SK-N-SH (cell line): ENCODE measurements around the gene NDN. TPM values are rescaled to one million over a fixed set of nuclear protein-coding genes. Genes with fewer than 3 reads are reported as not detected.

ENCODE experiments used
- CTCF ChIA-PET: fragments of 300-600, 350-600 bp; formaldehyde crosslinking; extraction: SDS; loops from one replicate; lab custom pipeline; 2021; lab: Yijun Ruan, JAX
- POLR2A ChIA-PET: fragments of 350-600 bp; sonication (Branson Sonifier 250); formaldehyde crosslinking; extraction: SDS; loops from one replicate; lab custom pipeline; 2020; ENCODE audit warnings: antibody characterized with exemption, inconsistent platforms; lab: Yijun Ruan, JAX
- DNase-seq: peaks from one replicate; pipeline ENCODE4 v3.0.0; 2012
- H2AFZ ChIP-seq: fragments of 200-600 bp; sonication (generic); 2 replicates; pipeline ENCODE4 v1.8.1; 2016; ENCODE audit warnings: antibody characterized with exemption, mild to moderate bottlenecking, low read depth
- H3F3A ChIP-seq: fragments of 200-600 bp; sonication (generic); replicated peaks from 2 replicates; pipeline ENCODE3; 2016; ENCODE audit warnings: antibody characterized with exemption, mild to moderate bottlenecking; ENCODE audit not compliant: insufficient read depth
- H3K27ac ChIP-seq, 2 experiments: fragments of 200-500 bp in 1 of 2; fragments of 200-600 bp in 1 of 2; sonication (Bioruptor generic) in 1 of 2; sonication (generic), shearing (Covaris generic) in 1 of 2; 2 replicates each; pipeline versions ENCODE4 v1.5.1 to v1.6.1; 2014 to 2016; ENCODE audit warnings: low read depth in 2 of 2, inconsistent platforms in 1 of 2, low read length in 1 of 2, mild to moderate bottlenecking in 1 of 2, mixed read lengths in 1 of 2
- H3K27me3 ChIP-seq: fragments of 200-600 bp; sonication (generic), shearing (Covaris generic); 2 replicates; pipeline ENCODE4 v1.6.1; 2016; ENCODE audit warnings: mixed run types; ENCODE audit not compliant: insufficient read depth
- H3K36me3 ChIP-seq, 2 experiments: fragments of 200-500 bp in 1 of 2; fragments of 200-600 bp in 1 of 2; sonication (Bioruptor generic) in 1 of 2; sonication (generic) in 1 of 2; replicated peaks in 1 of 2; 2 replicates each; pipeline versions ENCODE3 to v1.5.1; 2014 to 2016; ENCODE audit warnings: low read length in 1 of 2, mild to moderate bottlenecking in 1 of 2; ENCODE audit not compliant: insufficient read depth in 2 of 2, control insufficient read depth in 1 of 2
- H3K4me1 ChIP-seq, 2 experiments: fragments of 200-500 bp in 1 of 2; fragments of 200-600 bp in 1 of 2; sonication (Bioruptor generic) in 1 of 2; sonication (generic), shearing (Covaris generic) in 1 of 2; 2 replicates each; pipeline versions ENCODE4 v1.5.1 to v1.6.1; 2014 to 2016; ENCODE audit warnings: low read depth in 1 of 2, low read length in 1 of 2, mixed run types in 1 of 2; ENCODE audit not compliant: insufficient read depth in 2 of 2, control insufficient read depth in 1 of 2
- H3K4me2 ChIP-seq: fragments of 200-600 bp; sonication (generic), shearing (Covaris generic); 2 replicates; pipeline ENCODE4 v1.6.1; 2017; ENCODE audit warnings: mixed run types
- H3K4me3 ChIP-seq, 2 experiments: fragments of 200-500 bp in 1 of 2; fragments of 200-600 bp in 1 of 2; sonication (Bioruptor generic) in 1 of 2; sonication (generic), shearing (Covaris generic) in 1 of 2; 2 replicates each; pipeline versions ENCODE4 v1.5.1 to v1.8.1; 2014 to 2016; ENCODE audit warnings: low read depth in 2 of 2, inconsistent platforms in 1 of 2, low read length in 1 of 2, mild to moderate bottlenecking in 1 of 2, mixed read lengths in 1 of 2, moderate library complexity in 1 of 2
- H3K79me2 ChIP-seq: fragments of 200-600 bp; sonication (generic); 2 replicates; pipeline ENCODE4 v1.8.1; 2017; ENCODE audit warnings: mild to moderate bottlenecking; ENCODE audit not compliant: insufficient read depth
- H3K9ac ChIP-seq: fragments of 200-600 bp; sonication (generic); 2 replicates; pipeline ENCODE4 v1.6.1; 2017; ENCODE audit warnings: mixed run types
- H3K9me2 ChIP-seq: fragments of 200-600 bp; sonication (generic); 2 replicates; pipeline ENCODE4 v1.6.1; 2017; ENCODE audit warnings: mixed run types
- H3K9me3 ChIP-seq: fragments of 200-600 bp; sonication (generic); 2 replicates; pipeline ENCODE4 v1.6.1; 2017; ENCODE audit warnings: mixed run types, mild to moderate bottlenecking, moderate library complexity
- H4K20me1 ChIP-seq: fragments of 200-600 bp; sonication (generic); 2 replicates; pipeline ENCODE4 v1.6.1; 2017; ENCODE audit warnings: mild to moderate bottlenecking, mixed run types; ENCODE audit not compliant: insufficient read depth
- CHD2 ChIP-seq: fragments of 150-350 bp; IDR thresholded peaks from 2 replicates; pipeline ENCODE4 v1.6.1; 2018; ENCODE audit warnings: low read length; ENCODE audit not compliant: partially characterized antibody
- CTCF ChIP-seq: fragments of 200-600 bp; sonication (generic); IDR thresholded peaks from 2 replicates; pipeline ENCODE4 v1.6.1; 2017; ENCODE audit warnings: antibody characterized with exemption, mild to moderate bottlenecking, moderate library complexity
- FOXJ3 ChIP-seq: sonication (generic); formaldehyde crosslinking; IDR thresholded peaks from 2 replicates; pipeline ENCODE4 v1.5.1; 2020; ENCODE audit warnings: mild to moderate bottlenecking, missing genetic modification reagents
- GABPA ChIP-seq: IDR thresholded peaks from 2 replicates; pipeline ENCODE4 v1.4.0; 2012; ENCODE audit warnings: low read depth, mild to moderate bottlenecking
- MAX ChIP-seq: IDR thresholded peaks from 2 replicates; pipeline ENCODE4 v1.4.0; 2012; ENCODE audit warnings: low read depth
- NFIC ChIP-seq: IDR thresholded peaks from 2 replicates; pipeline ENCODE4 v1.4.0; 2012; ENCODE audit warnings: borderline replicate concordance
- RCOR1 ChIP-seq: fragments of 150-350 bp; IDR thresholded peaks from 2 replicates; pipeline ENCODE4 v1.6.1; 2017; ENCODE audit warnings: antibody characterized with exemption, low read length
- SIN3A ChIP-seq: IDR thresholded peaks from 2 replicates; pipeline ENCODE4 v1.6.1; 2012; ENCODE audit warnings: low read depth, mild to moderate bottlenecking, low read length, moderate library complexity, borderline replicate concordance
- TAF1 ChIP-seq: IDR thresholded peaks from 2 replicates; pipeline ENCODE4 v1.6.1; 2012; ENCODE audit warnings: low read depth, mild to moderate bottlenecking, low read length, moderate library complexity, borderline replicate concordance
- TCF12 ChIP-seq: IDR thresholded peaks from 2 replicates; pipeline ENCODE4 v1.4.0; 2012
- USF1 ChIP-seq: IDR thresholded peaks from 2 replicates; pipeline ENCODE4 v1.4.0; 2012; ENCODE audit warnings: low read depth, borderline replicate concordance
- YY1 ChIP-seq: IDR thresholded peaks from 2 replicates; pipeline ENCODE4 v1.4.0; 2012; ENCODE audit warnings: low read depth, mild to moderate bottlenecking
- ZBTB33 ChIP-seq: IDR thresholded peaks from 2 replicates; pipeline ENCODE4 v1.4.0; 2012; ENCODE audit warnings: low read depth, borderline replicate concordance
- WGBS: methylation state at CpG from one replicate; pipeline ENCODE4 v1.1.6; 2017; ENCODE audit warnings: low lambda C conversion rate; 5-methylcytosine and 5-hydroxymethylcytosine counted together
- polyA plus RNA-seq, 3 experiments: library from polyadenylated mRNA; depleted of rRNA; stranded (reverse); fragments of >200 nt; gene quantifications; 2 replicates each; pipeline ENCODE4 v1.2.3, GENCODE V29; 2012

The NDN gene
- polyA plus RNA-seq, 1 of the 3 experiments (the other 2 are of a cell fraction), result 31.6 TPM

- peak overlapping the region in 1 of 2 experiments; percentile 61; a peak in 3 of 4 replicates for H3K4me3 ChIP-seq
- CTCF ChIA-PET, result interaction anchor here (1.0 kb wide), 1 partner anchor 18 kb away, joined by 4 read pairs; no protein-coding TSS in a partner anchor
Observed at GRCh38 chr15:23647001-23647295, 40.2 kb downstream of the NDN start.

More at GRCh38 chr15:23647001-23647295, 40.2 kb downstream of the NDN start:
- no peaks in the 10 kb centered on the region for H3K79me2 ChIP-seq
- peaks cover 20% of the 10 kb centered on the region; the same call in 1 of the 2 replicates for H3K27me3 ChIP-seq
- H3K9me2 ChIP-seq, result no peaks in the 10 kb centered on the region
- H3K36me3 ChIP-seq, result no peaks in the 10 kb centered on the region
- no peak overlapping the region for H2AFZ ChIP-seq
- no peaks in the 10 kb centered on the region for H3K9me3 ChIP-seq
- TF ChIP-seq ZBTB33 (no peak), YY1 (no peak), CHD2 (no peak), RCOR1 (no peak), TCF12 (no peak), TAF1 (no peak), NFIC (no peak), MAX (no peak), USF1 (no peak), FOXJ3 (CRISPR knock-in tag) (no peak), CTCF (no peak), GABPA (no peak), SIN3A (no peak)
- POLR2A ChIA-PET, result interaction anchor here (0.7 kb wide), 1 partner anchor 10 kb away, joined by 3 read pairs; no protein-coding TSS in a partner anchor
- H3K9ac ChIP-seq, result no peak overlapping the region
- peak overlapping the region; percentile 79 for H3K4me2 ChIP-seq
- no peaks in the 10 kb centered on the region for H4K20me1 ChIP-seq
- DNase-seq, result no peak
- H3F3A ChIP-seq, result no peaks in the 10 kb centered on the region
- H3K4me1 ChIP-seq, result no peaks in the 10 kb centered on the region
- H3K27ac ChIP-seq, result no peak overlapping the region
- 31% methylated on average over 15 of the region's 17 CpGs for WGBS
